Activated CD8-positive, alpha-beta memory T cell treated with anti-CD3 and anti-CD28 coated beads for 4 hours (primary cell): ENCODE measurements around the gene PRSS16.

ENCODE experiments used
- DNase-seq, 2 donors: peaks; one replicate each; pipeline ENCODE4 v3.0.0-alpha.2; 2020; ENCODE audit warnings: low read depth in 2 of 2

Gene PRSS16

DNA sequence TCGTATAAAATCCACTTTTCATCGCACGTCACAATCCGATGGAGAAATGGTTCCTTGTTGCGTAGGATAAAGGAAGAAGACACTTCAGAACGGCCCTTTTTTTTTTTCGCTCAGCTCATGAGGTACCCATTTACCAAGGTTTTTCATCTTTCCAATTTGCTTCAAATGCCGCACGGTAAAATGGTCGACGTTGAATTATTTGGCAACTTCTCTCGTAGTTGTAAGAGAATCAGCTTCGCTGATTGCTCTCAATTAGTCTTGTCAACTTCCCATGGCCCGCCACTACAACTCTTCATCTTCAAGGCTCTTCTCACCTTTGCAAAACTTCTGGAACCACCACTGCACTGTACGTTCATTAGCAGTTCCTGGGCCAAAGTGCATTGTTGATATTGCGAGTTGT lies 35.8 kb downstream of the PRSS16 start:
- no peak for DNase-seq

DNA sequence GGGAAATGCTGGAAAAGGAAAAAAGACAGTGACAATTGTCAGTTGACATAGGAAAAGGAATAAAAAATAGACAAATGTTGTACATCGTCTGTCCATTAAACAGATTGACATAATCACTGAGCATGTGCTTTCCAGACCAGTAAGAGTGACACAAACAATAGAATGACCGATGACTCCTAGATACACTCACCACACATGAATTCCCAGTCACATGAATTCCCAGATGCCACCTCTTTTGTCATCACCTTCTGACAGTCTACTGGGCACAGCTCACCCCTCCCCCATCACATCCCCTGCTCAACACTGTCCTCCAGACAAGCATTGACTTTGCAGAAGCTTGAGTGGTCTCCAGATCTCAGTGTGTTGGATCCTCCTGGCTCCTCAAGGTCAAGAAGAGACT lies 38.6 kb downstream of the PRSS16 start:
- no peak for DNase-seq

DNA sequence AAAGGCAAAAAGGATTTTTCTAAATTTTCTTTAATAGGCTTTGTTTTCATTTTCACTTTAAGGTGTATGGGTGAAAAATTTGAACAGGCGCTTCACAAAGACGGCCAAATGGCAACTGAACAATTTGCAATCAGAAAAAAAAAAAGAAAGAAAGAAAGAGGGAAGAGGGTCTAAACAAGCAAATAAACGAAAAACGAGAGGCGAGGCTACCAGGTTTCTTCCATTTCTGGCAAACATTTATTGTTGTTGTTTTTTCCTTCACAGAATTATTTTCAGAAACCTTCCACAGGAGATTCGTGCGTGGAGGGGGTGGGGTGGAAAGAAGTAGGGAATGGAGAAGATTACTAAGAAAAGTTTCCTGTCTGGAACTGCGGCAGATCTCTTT lies 40.2 kb downstream of the PRSS16 start:
- no peak for DNase-seq

DNA sequence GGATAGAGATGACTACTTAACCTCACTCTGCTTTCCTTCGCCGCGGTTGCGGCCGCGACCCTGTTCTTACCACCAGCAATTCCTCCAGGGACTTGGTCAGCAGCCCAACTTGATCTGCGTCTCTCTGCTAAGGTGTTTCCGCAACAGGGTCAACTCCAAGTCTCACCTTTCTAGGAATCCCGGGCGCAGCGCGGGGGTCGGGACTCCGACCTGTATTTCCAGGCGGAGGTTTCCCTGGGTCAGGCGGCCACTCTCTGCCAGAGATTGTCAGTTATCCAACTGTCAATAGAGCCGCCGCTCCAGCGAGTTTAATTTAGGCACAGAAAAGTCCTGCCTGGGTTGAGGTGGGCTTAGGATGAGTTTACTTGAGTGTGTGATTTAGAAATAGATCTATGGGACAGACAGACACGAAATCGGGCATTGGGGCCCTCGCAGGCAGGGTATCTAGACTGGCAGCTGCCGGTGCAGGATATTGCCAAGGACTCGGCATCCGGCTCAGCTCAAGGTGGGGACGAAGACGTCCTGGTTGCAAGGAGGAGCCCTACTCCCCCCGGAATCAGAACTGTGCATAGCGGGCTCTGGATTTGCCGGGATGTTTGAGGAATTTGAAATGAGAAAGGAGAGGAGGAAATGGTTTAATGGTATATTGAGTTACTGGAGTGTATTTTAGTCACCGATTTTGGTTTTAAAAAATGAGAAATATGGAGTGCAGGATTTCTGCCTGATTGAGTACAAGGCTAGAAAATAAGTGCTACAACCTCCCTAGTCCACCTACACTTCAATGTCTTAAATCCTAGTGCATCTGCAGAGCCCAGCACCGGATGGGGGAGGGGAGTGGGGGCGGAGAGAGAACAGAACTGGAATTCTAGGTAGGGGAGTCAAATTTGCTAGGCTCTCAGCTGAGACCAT lies 40.9 kb downstream of the PRSS16 start:
- DNase-seq: no peak

DNA sequence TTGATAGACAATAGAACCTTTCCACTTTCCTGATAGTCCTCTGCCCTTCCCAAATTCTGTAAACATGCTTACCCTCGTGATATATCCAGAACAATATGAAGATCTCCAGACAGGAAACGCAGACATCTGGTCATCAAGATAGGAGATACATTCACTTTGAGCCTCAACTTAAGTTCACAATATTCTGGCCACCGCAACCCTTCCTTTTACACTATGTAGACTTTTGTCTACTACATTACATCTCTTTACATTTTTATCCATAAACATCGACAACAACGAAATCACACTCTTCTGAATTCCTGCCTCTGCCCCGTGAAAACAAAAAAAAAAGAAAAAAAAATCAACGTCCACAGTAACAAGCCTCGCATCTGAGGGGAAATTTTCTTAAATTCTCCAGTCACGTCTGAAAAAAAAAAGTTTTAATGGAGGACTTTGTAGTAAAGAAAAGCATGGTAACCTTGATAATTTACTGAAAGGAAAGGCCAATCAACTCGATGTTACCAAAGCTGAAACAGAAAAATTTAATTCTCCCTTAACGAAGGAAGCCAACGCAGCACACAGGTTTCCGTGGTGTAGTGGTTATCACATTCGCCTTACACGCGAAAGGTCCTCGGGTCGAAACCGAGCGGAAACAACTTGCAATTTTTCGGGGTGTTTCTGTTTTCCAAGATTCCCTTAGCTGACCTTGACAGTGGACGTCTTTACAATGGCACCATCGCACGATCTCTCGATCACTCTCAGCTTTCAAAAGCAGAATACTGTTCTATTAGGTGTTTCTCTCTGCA lies 42.8 kb downstream of the PRSS16 start:
- DNase-seq: no peak

DNA sequence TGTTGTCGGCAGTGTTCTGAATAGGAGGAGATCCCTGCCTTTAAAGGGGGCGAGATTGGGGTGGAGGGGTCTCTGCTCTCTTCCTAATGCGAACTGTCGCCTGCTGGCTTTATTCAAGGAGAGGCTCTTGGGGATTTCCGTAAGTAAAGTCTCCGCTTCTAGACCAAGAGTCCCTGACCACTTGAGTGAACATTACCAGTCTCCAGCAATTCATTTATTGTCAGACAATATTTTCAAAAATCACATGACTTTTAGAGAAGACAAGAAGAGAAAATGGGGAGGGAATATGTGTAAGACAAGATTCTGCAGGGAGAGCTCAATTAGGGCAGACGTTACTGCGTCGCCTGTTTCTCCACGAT lies 43.3 kb downstream of the PRSS16 start:
- DNase-seq: no peak

DNA sequence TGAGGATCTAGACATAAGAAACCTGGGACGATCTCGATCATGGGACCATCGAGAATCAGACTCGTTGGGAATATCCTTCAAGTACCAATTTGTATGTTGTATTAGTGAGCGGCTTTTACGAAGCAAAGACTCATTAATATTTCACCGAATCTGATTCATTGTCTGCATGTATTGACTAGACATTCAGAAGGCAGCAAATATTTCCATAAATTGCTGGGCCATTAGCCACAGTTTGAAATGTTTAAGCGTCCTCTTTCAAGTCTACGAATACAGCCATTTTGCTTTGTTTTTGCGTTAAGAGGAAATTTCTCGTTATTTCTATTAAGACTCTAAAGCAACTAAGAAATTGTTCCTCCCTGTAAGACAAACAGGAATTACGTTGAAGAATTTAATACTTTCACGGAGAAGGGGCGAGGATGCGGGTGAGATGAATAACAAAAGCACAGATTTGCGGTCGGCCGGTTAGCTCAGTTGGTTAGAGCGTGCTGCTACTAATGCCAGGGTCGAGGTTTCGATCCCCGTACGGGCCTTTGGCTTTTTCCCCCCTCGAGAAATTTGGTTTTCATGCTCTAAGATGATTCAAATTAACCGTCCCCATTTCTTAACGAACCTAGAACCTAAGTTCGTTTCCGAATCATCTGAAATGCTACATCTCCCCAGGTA lies 46.1 kb downstream of the PRSS16 start:
- no peak for DNase-seq

DNA sequence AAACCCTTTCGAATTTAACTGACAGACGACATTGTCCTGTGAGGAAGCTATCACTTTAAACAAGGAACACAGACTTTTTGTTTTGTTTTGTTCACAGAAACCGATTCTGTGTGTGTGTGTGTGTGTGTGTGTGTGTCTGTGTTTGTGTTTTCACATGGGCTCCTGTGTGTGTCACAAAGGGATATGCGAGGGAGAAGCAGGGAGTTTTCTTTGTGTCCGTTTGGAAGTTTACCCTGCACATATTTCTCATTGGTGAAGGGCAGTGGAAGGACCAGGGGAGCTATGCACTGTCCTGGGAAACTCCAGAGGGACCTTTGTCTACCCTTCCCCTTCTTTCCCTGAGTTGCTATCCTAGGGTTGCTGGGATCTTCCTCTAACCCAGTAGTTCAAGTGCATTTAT lies 46.9 kb downstream of the PRSS16 start:
- DNase-seq: no peak

DNA sequence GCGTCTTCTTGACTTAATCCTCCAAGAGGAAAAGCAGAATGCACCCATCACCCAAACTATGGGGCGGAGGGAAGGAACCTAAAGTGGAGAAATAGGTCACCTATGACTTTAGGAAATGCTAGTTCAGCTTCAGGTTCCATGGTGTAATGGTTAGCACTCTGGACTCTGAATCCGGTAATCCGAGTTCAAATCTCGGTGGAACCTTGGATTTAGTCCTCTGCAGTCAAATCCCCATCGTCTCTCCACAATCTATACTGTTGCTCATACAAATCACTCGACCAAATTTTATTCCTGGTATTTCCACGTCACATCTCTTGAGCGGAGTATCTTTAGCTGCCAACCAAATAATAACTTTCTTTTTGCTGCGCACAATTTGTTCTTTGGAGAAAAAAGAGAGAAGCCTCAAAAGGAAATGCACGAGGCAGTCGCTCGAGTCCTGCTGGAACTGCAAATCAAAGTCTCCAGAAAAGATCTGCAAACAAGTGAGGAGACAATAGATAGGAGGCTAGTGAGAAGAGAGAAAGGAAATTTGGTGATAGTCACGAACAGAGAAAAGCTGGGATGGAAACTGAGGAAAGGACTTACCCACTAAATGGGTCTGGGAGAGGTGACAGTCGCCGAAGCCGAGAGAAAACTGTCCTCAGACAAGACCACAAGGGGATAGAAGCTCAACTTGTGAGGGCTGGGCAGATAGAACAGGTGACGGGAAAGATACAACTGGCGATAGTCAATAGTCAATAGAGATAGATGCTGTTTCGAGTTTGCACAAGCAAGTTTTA lies 48.0 kb downstream of the PRSS16 start:
- DNase-seq: no peak

DNA sequence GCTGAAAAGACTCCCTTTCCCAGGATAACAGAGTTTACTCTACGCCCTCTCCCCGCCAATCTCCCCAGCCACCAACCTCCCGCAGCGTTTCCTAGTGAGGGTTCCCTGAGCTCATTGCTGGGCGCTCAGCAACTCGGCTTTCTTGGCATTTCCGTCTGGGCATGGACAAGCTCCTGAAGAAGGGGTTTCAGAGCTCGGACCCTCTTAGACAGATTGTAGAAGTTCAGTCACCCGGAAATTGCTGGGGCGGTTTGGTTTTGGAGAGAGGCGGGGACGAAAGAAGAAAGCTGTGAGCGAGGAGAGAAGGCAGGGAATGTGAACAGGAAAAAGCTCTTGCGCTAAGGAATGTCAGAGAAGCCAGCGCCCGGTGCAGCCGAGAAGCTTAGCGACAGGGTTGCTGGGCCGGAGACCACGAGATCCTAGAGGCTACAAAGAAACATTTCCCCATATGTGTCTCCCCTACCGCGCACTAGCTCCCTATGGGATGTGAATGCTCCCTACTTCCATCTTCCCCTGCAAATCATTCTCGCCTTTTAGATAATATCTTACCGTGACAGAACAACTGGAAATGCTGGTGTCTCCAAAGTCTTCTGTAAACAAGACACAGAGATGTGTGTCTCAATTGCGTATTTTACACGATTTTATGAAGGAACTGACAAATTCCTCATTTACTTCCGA lies 48.7 kb downstream of the PRSS16 start:
- no peak for DNase-seq

DNA sequence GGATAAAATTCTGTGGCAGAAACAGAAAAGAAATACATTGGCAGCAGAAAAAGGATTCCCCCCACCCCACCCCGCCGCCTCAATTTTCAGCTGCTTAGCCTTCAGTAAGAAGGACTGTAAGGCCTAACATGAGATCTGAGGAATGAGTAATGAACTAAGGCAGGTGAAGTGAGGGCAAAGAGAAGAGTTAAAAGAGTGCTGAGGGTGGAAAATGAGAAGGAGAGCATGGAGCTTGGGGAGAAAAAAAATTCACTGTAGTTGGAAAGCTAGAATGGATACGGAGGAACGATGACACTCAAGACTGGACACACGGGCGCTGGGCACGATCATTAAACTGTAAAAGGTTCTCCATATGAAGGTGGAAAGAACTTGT lies 50.0 kb downstream of the PRSS16 start:
- DNase-seq: no peak

DNA sequence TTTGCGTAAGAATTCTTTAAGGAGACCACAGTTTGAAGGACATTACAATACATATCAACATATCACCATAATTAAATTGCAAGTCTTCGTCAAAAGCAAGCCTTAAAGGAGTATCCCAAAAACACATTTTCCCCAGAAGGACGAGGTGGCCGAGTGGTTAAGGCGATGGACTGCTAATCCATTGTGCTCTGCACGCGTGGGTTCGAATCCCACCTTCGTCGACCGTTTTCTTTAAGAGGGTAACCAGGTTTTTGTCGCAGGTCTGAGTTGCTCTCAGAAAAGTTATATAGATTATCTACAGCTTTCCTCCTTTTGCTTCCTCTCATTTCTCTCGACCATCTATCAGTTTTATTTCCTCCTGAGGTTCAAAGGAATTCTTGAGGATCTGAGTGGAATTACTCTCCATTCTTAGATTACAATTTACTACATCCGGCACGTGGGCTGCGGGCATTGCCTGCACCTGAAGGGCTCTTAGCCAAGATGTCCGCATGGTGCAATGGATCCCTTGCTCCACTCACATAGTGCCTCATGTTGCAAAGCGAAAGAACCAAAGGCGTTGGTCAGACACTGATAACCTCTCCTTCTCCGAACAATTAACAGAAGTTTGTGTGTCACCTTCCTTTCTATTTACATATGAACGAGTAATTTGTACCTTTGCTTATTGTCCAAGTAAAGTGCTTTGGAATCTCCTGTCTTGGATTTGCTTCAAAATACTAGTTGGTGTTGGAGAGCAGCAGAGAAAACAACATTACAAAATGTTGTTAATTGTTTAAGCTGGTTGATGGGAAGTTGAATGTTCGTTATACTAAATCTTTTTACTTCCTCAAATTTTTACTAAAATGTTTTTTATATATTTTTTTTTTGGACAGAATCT lies 50.6 kb downstream of the PRSS16 start:
- no peak for DNase-seq

DNA sequence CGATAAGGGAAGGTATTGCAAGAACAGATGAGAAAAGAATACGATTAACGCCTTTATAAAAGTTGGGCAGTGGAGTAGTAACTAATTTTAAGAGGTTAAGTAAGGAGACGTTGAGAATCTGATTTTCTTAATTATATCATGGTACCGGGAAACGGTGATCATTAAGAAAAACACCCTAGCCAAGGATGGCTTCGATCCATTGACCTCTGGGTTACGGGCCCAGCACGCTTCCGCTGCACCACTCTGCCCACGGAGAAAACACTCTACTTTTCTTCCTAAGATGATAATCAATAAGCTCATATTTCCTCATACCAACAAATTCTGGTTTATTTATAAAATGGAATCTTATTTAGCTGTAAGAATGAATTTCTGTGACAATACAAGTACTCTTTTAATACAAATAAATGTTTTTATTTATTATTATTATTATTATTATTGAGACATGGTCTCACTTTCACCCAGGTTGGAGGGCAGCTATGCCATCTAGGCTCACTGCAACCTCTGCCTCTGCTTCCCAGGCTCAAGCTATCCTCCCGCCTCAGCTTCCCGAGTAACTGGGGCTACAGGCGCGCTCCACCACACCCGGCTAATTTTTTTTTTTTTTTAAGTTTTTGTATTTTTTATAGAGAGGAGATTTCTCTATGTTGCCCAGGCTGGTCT lies 56.2 kb downstream of the PRSS16 start:
- DNase-seq: no peak
